Osteocyte (in vitro differentiated cells): ENCODE results near the gene ASTN2. TPM values are rescaled to one million over a fixed set of nuclear protein-coding genes. Genes with fewer than 3 reads are reported as not detected.

ENCODE experiments used
- DNase-seq: peaks from one replicate; pipeline ENCODE4 v3.0.0; 2021; ENCODE audit warnings: mixed read lengths; ENCODE audit not compliant: unreplicated experiment; ENCODE audit errors: extremely low spot score
- H3K27ac Mint-ChIP-seq: one replicate; pipeline ENCODE4 v1.8.0; 2021; ENCODE audit warnings: mild to moderate bottlenecking, mixed read lengths; ENCODE audit not compliant: unreplicated experiment
- H3K27me3 Mint-ChIP-seq: one replicate; pipeline ENCODE4 v1.8.0; 2021; ENCODE audit warnings: mixed read lengths; ENCODE audit not compliant: unreplicated experiment
- H3K36me3 Mint-ChIP-seq: one replicate; pipeline ENCODE4 v1.8.0; 2021; ENCODE audit warnings: mixed read lengths; ENCODE audit not compliant: unreplicated experiment
- H3K4me1 Mint-ChIP-seq: one replicate; pipeline ENCODE4 v1.8.0; 2021; ENCODE audit warnings: mixed read lengths; ENCODE audit not compliant: unreplicated experiment
- H3K4me3 Mint-ChIP-seq: one replicate; pipeline ENCODE4 v1.8.0; 2021; ENCODE audit warnings: mild to moderate bottlenecking, moderate library complexity, mixed read lengths; ENCODE audit not compliant: unreplicated experiment
- H3K9me3 Mint-ChIP-seq: one replicate; pipeline ENCODE4 v1.8.0; 2021; ENCODE audit warnings: mixed read lengths; ENCODE audit not compliant: unreplicated experiment
- total RNA-seq: library from RNA; stranded (reverse); gene quantifications from 2 replicates; pipeline ENCODE4 v1.2.1, GENCODE V29; 2021
- TF ChIP-seq, protein P1 (sequence below): fragments of 200-600 bp; sonication (generic); IDR thresholded peaks from 2 replicates; pipeline ENCODE4 v1.5.0; 2021; ENCODE audit warnings: antibody characterized with exemption, mild to moderate bottlenecking, moderate library complexity

Gene ASTN2
- total RNA-seq, 1 donor from 2014 or later: 2.3 TPM

- H3K4me3 Mint-ChIP-seq: no peak overlapping the region
- TF ChIP-seq, protein P1, sequence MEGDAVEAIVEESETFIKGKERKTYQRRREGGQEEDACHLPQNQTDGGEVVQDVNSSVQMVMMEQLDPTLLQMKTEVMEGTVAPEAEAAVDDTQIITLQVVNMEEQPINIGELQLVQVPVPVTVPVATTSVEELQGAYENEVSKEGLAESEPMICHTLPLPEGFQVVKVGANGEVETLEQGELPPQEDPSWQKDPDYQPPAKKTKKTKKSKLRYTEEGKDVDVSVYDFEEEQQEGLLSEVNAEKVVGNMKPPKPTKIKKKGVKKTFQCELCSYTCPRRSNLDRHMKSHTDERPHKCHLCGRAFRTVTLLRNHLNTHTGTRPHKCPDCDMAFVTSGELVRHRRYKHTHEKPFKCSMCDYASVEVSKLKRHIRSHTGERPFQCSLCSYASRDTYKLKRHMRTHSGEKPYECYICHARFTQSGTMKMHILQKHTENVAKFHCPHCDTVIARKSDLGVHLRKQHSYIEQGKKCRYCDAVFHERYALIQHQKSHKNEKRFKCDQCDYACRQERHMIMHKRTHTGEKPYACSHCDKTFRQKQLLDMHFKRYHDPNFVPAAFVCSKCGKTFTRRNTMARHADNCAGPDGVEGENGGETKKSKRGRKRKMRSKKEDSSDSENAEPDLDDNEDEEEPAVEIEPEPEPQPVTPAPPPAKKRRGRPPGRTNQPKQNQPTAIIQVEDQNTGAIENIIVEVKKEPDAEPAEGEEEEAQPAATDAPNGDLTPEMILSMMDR: no peak
- H3K4me1 Mint-ChIP-seq: no peaks in the 10 kb centered on the region
- DNase-seq: no peak
- peaks cover 3% of the 10 kb centered on the region for H3K9me3 Mint-ChIP-seq
- no peaks in the 10 kb centered on the region for H3K27me3 Mint-ChIP-seq
- no peak overlapping the region for H3K27ac Mint-ChIP-seq
- H3K36me3 Mint-ChIP-seq: peaks cover 4% of the 10 kb centered on the region
These were observed 809.8 kb downstream of the ASTN2 start for GRCh38 chr9:116605060-116605459.

- Mint-ChIP-seq H3K27me3 (no peaks in the 10 kb centered on the region), H3K36me3 (no peaks in the 10 kb centered on the region), H3K4me1 (no peaks in the 10 kb centered on the region), H3K27ac (no peak overlapping the region), H3K9me3 (no peaks in the 10 kb centered on the region), H3K4me3 (no peak overlapping the region)
- no peak for DNase-seq
- TF ChIP-seq, protein P1: no peak
These were observed 810.6 kb downstream of the ASTN2 start for GRCh38 chr9:116604251-116604650.

DNA sequence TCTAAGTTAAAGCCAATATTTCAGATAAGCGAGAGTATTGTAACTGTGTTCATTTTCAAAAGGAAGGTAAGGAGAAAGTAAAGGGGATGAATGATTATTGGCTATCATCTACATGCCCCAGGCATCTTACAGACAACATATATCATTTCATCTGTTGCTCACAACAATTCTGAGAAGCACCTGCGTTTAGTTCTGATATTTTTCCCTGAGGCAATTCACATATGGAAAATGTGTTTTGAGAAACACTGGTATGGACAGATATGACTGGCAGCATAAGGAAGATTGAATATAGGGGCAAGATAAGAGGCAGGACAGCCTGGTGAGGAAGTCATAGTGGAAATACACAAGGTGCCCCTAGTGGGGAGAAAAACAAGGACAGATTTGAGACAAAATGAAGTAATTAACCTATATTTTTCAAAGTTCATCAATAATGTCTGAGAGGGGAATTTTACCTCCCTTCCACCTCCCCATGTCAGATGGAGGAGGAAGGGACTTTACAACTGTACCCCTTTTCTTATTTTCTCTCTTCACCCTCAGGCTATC lies 815.4 kb downstream of the ASTN2 start:
- Mint-ChIP-seq H3K27me3 (no peaks in the 10 kb centered on the region), H3K4me1 (peaks cover 3% of the 10 kb centered on the region), H3K9me3 (no peaks in the 10 kb centered on the region), H3K27ac (no peak overlapping the region), H3K4me3 (no peak overlapping the region), H3K36me3 (no peaks in the 10 kb centered on the region)
- no peak for DNase-seq
- TF ChIP-seq, protein P1: no peak

GRCh38 chr9:116596646-116597045 lies 818.2 kb downstream of the ASTN2 start:
- H3K9me3 Mint-ChIP-seq: no peaks in the 10 kb centered on the region
- H3K36me3 Mint-ChIP-seq: no peaks in the 10 kb centered on the region

GRCh38 chr9:116594547-116594946 lies 820.3 kb downstream of the ASTN2 start:
- H3K4me1 Mint-ChIP-seq: peaks cover 3% of the 10 kb centered on the region
- H3K27ac Mint-ChIP-seq: no peak overlapping the region
- no peak for DNase-seq
- no peaks in the 10 kb centered on the region for H3K27me3 Mint-ChIP-seq
- H3K36me3 Mint-ChIP-seq: no peaks in the 10 kb centered on the region
- H3K4me3 Mint-ChIP-seq: no peak overlapping the region
- peaks cover 2% of the 10 kb centered on the region for H3K9me3 Mint-ChIP-seq
- TF ChIP-seq, protein P1: no peak

More at GRCh38 chr9:116596646-116597045, 818.2 kb downstream of the ASTN2 start:
- no peak overlapping the region for H3K27ac Mint-ChIP-seq
- H3K4me3 Mint-ChIP-seq: no peak overlapping the region
- no peak for DNase-seq
- H3K27me3 Mint-ChIP-seq: no peaks in the 10 kb centered on the region
- TF ChIP-seq, protein P1: no peak
- peaks cover 3% of the 10 kb centered on the region for H3K4me1 Mint-ChIP-seq
